NT2/D1 (cell line): ENCODE data around the gene TBX1.

ENCODE experiments used
- DNase-seq: peaks from one replicate; pipeline ENCODE4 v3.0.0-alpha.2; 2011; ENCODE audit warnings: low read depth, low spot score
- H3K27me3 ChIP-seq: 2 replicates; pipeline ENCODE4 v1.6.0; 2011; ENCODE audit warnings: mild to moderate bottlenecking; ENCODE audit not compliant: insufficient read length, insufficient read depth
- H3K36me3 ChIP-seq: 2 replicates; pipeline ENCODE4 v1.6.1; 2011; ENCODE audit warnings: mild to moderate bottlenecking, low read length, mixed read lengths; ENCODE audit not compliant: insufficient read depth, insufficient read length
- H3K4me1 ChIP-seq: 2 replicates; pipeline ENCODE4 v1.5.1; 2011; ENCODE audit not compliant: insufficient read depth, insufficient read length
- H3K4me3 ChIP-seq: 2 replicates; pipeline ENCODE4 v1.5.1; 2011; ENCODE audit warnings: low read depth; ENCODE audit not compliant: insufficient read length
- H3K9ac ChIP-seq: 2 replicates; pipeline ENCODE4 v1.6.0; 2011; ENCODE audit warnings: low read depth; ENCODE audit not compliant: insufficient read length
- H3K9me3 ChIP-seq: 2 replicates; pipeline ENCODE4 v1.5.1; 2011; ENCODE audit warnings: mild to moderate bottlenecking, low read length; ENCODE audit not compliant: insufficient read depth
- SUZ12 ChIP-seq: IDR thresholded peaks from 2 replicates; pipeline ENCODE4 v1.6.1; 2011; ENCODE audit not compliant: insufficient read length, insufficient read depth; ENCODE audit errors: extremely low read depth
- YY1 ChIP-seq: IDR thresholded peaks from 2 replicates; pipeline ENCODE4 v1.6.1; 2011; ENCODE audit not compliant: insufficient read length, insufficient read depth
- ZNF274 ChIP-seq: IDR thresholded peaks from 2 replicates; pipeline ENCODE4 v1.6.1; 2011; ENCODE audit warnings: mild to moderate bottlenecking, low read depth, low read length

Gene TBX1

DNA sequence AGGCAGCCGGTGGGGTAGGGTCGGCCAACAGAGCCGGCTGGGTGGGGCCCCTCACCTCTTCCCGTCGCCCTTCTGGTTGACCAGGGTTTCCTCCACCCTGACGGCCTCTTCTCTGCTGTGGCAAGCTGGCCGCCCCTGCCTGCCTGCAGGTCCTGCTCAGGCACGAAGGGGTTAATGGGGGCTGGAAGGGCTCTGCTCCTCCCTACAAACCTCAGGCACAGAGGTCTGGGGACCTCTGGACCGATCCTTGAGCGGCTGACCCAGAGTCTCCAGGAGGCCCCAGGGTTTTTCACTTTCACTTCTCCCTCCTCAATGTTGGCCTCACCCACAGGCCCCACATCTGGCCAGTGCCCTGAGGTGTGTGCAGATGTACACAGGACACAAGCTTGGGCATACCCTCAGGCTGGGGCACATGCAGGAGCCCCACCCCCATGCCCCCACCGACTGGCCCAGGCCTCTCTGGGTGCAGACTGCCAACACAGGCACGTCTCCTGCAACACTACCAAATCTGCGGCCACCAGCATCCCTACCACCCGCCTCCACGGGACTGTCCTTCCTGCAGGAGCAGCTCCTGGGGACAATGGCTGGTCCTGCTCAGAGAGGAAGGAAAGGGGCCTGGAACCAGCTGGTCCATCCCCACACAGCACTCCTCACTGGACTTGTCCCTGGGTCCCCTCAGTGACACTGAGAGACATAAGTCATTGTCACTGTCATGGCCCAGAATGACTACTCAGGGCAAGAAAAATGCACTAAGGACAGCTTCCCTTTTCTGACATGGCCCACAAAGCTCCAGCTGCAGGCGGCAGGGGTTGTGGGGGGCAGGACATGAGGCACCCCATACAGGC, 3.2 kb upstream of the TBX1 start:
- TF ChIP-seq SUZ12 (no peak), ZNF274 (no peak), YY1 (no peak)
- H3K27me3 ChIP-seq, result peaks cover 89% of the 10 kb centered on the region
- H3K4me3 ChIP-seq, result peak overlapping the region; percentile 2
- H3K4me1 ChIP-seq, result peaks cover 18% of the 10 kb centered on the region
- H3K36me3 ChIP-seq, result no peaks in the 10 kb centered on the region
- no peaks in the 10 kb centered on the region for H3K9me3 ChIP-seq
- peak overlapping the region; percentile 16 for H3K9ac ChIP-seq
- no peak for DNase-seq

- no peaks in the 10 kb centered on the region for H3K9me3 ChIP-seq
- H3K27me3 ChIP-seq, result peaks cover 94% of the 10 kb centered on the region
- no peak for DNase-seq
- H3K9ac ChIP-seq, result no peak overlapping the region
- peaks cover 13% of the 10 kb centered on the region for H3K4me1 ChIP-seq
- no peaks in the 10 kb centered on the region for H3K36me3 ChIP-seq
- TF ChIP-seq SUZ12, result no peak
- no peak for TF ChIP-seq YY1
- TF ChIP-seq ZNF274, result no peak
- no peak overlapping the region for H3K4me3 ChIP-seq
These were observed 2.3 kb upstream of the TBX1 start for GRCh38 chr22:19757985-19758895.

DNA sequence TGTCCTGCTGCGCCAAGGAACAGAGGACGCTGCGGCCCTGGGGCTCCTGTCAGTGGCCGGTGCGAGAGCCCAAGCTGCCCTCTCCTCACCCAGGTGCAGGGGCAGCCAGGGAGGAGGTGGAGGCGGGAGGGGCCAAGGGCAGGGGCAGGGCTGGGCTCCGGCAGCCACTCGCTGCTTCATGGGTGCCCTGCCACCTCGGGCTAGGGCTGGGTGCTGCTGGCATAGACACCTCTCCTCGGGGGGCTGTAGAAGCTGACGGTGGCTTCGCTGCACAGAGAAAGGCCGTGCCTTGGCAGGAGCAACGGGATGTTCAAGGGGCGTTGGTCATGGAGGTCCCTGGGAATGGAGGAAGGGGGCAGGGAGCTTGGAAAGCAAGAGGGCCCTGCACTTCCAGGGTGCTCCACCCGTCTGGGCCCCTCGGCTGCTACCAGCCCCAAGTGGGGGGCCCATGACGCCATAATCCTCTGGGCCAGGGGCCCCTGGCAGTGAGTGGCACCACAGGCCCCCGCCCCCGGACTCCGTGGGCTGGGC, 1.6 kb upstream of the TBX1 start:
- no peaks in the 10 kb centered on the region for H3K9me3 ChIP-seq
- H3K4me3 ChIP-seq, result no peak overlapping the region
- H3K4me1 ChIP-seq, result peaks cover 11% of the 10 kb centered on the region
- no peak for DNase-seq
- H3K36me3 ChIP-seq, result no peaks in the 10 kb centered on the region
- H3K27me3 ChIP-seq, result peaks cover 94% of the 10 kb centered on the region
- no peak for TF ChIP-seq YY1
- no peak for TF ChIP-seq SUZ12
- no peak for TF ChIP-seq ZNF274
- no peak overlapping the region for H3K9ac ChIP-seq

DNA sequence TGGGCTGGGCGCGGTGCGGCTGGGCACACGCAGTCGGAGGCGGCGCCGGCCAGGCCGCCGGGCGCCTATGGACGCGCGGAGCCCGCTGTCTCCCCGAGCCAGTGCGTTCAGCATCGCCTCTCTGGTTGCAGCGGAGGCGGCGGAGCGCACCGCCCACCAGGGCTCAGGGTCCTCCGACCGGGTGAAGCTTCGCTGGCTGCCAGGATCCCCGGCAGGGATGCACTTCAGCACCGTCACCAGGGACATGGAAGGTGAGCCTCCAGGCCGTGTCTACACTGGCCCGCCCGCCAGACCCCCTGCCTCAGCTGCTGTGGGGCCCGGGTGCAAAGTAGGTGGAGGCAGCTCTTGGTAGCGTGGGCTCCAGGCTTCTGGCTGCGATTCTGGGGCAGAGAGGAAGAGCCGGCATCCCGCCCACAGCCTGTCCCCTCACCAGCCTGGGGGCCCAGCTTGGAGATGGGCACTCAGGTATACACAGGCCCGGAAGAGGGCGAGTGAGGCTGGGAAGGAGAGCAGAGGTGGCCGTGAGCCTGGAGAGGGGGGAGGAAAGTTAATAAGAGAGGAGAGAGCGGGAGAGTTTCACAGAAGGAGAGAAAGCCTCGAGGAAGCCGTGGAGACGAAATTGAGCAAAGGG, 1.0 kb upstream of the TBX1 start:
- Histone ChIP-seq H3K4me1 (peaks cover 11% of the 10 kb centered on the region), H3K4me3 (no peak overlapping the region), H3K27me3 (peaks cover 94% of the 10 kb centered on the region)

DNA sequence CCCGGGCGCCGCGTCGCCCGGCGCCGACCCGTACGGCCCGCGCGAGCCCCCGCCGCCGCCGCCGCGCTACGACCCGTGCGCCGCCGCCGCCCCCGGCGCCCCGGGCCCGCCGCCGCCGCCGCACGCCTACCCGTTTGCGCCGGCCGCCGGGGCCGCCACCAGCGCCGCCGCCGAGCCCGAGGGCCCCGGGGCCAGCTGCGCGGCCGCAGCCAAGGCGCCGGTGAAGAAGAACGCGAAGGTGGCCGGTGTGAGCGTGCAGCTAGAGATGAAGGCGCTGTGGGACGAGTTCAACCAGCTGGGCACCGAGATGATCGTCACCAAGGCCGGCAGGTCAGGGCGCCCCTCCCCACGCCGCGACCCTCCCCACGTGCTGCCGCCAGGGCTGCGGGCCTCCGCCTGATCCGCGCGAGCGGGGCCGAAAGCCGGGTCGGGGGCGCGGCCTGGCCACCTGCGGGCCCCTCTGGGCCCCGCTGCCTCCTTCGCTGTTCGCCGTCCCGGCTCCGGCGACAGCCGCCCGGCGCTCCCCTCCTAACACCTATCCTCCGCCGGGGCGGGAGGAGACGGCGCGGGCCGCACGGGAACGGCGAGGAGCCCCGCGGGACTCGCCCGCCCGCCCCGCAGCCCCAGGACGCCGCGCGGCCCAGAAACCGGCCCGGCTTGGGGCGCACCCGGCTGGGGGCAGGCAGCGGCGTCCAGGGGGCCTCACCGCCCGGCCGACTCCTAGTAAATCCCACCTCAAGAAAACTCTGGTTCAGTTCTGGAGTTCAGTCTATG, 560 bp downstream of the TBX1 start:
- peak overlapping the region; percentile 34 for H3K4me3 ChIP-seq
- no peak for DNase-seq
- TF ChIP-seq ZNF274 (no peak), SUZ12 (peak; percentile 63), YY1 (no peak)
- no peaks in the 10 kb centered on the region for H3K9me3 ChIP-seq
- peaks cover 93% of the 10 kb centered on the region for H3K27me3 ChIP-seq
- H3K36me3 ChIP-seq, result no peaks in the 10 kb centered on the region
- peaks cover 11% of the 10 kb centered on the region for H3K4me1 ChIP-seq
- peak overlapping the region; percentile 56 for H3K9ac ChIP-seq

More for the DNA sequence above, 1.0 kb upstream of the TBX1 start:
- TF ChIP-seq SUZ12 (no peak), ZNF274 (no peak), YY1 (no peak)
- no peaks in the 10 kb centered on the region for H3K36me3 ChIP-seq
- DNase-seq, result no peak
- H3K9ac ChIP-seq, result no peak overlapping the region
- H3K9me3 ChIP-seq, result no peaks in the 10 kb centered on the region
